SK-N-MC (cell line): ENCODE data around the gene KCNJ8.

Experiments
- EZH2 ChIP-seq: fragments of 200-600 bp; sonication (generic); IDR thresholded peaks from one replicate; pipeline ENCODE4 v1.6.1; 2017; ENCODE audit warnings: antibody characterized with exemption
- POLR2AphosphoS5 ChIP-seq: IDR thresholded peaks from 2 replicates; pipeline ENCODE4 v1.6.1; 2012; ENCODE audit warnings: mild to moderate bottlenecking, low read depth, low read length, borderline replicate concordance

GRCh38 chr12:21814814-21815213 lies 40.3 kb upstream of the KCNJ8 start:
- no peak for TF ChIP-seq EZH2
- TF ChIP-seq POLR2AphosphoS5: no peak
